Activated T-cell treated with anti-CD3 and anti-CD28 coated beads for 1 hour (primary cell): ENCODE data around the gene ZSCAN18.
"Not testable (repeated sequence)": the region's sequence is repeated elsewhere in the genome, so short reads cannot be mapped to it uniquely, and the experiment has no call there.

Experiments
- DNase-seq: peaks from one replicate; pipeline ENCODE4 v3.0.0-alpha.2; 2020; ENCODE audit warnings: low read depth

Gene ZSCAN18, protein sequence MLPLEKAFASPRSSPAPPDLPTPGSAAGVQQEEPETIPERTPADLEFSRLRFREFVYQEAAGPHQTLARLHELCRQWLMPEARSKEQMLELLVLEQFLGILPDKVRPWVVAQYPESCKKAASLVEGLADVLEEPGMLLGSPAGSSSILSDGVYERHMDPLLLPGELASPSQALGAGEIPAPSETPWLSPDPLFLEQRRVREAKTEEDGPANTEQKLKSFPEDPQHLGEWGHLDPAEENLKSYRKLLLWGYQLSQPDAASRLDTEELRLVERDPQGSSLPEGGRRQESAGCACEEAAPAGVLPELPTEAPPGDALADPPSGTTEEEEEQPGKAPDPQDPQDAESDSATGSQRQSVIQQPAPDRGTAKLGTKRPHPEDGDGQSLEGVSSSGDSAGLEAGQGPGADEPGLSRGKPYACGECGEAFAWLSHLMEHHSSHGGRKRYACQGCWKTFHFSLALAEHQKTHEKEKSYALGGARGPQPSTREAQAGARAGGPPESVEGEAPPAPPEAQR

DNA sequence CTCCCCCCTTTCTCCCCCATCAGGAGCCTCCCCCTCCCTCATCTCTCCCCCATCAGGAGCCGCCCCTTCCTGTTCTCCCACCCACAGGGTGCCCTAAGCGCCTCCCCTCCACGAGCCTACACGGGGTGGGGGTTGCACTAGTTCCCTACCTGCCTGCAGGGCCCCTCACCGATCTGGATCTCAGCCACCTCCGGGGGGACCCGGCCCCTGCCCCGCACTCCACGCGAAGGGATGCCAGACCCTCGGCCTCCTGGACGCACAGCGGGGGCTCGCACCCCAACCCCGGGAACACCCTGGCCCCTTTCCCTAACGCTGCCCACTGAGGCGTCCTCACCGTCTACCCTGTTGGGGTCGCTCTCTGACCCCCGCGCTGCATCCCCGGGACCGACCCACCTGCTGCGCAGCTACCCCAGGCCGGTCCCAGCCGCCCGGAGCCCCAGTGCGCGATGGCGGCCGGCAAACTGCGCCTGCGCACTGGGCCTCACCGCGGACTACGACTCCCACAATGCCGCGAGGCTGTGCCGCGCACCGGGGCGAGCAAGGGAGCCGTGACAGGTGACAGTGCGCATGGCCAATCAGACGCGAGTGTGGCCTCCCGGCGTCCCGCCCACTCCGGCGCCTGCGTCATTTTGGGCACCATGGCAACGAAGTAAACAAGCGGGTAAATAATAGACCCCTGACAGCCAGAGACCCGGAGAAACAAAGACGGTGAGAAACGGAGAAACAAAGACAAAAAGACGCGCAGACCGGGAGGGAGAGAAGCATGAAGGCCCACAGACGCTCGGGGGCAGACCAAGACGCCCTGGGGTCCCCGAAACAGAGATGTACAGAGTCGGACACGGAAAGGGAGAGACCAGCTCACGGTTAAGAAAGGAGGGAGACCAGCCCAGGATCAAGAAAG, at the start of gene ZSCAN18:
Gene ZSCAN18, minus strand, starts transcription at position 451 of the 901 bp plus-strand sequence. CDS start 7,964 bp downstream, outside the sequence.
- peak; percentile 93 for DNase-seq

DNA sequence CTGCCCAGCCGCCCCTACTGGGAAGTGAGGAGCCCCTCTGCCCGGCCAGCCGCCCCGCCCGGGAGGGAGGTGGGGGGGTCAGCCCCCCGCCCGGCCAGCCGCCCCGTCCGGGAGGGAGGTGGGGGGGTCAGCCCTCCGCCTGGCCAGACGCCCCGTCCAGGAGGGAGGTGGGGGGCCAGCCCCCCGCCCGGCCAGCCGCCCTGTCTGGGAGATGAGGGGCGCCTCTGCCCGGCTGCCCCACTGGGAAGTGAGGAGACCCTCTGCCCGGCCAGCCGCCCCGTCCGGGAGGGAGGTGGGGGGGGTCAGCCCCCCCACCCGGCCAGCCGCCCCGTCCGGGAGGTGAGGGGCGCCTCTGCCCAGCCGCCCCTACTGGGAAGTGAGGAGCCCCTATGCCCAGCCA, 49.4 kb upstream of the ZSCAN18 start:
- not testable (repeated sequence) for DNase-seq

DNA sequence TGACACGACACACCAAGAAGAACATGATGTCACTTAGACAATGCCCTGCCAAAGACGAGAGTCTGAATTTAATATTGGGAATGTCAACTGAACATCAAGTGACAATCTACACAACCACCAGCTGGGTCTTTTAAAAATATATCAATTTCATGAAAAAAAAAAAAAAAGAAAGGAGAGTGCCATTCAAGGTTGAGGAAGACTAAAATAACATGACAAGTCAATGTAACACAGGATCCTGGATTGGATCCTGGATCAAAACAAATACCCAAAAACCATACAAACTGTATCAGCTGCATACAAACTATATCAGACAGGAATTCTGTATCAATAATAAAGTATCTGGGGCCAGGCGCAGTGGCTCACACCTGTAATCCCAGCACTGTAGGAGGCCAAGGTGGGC, 47.8 kb upstream of the ZSCAN18 start:
- DNase-seq, result no peak

DNA sequence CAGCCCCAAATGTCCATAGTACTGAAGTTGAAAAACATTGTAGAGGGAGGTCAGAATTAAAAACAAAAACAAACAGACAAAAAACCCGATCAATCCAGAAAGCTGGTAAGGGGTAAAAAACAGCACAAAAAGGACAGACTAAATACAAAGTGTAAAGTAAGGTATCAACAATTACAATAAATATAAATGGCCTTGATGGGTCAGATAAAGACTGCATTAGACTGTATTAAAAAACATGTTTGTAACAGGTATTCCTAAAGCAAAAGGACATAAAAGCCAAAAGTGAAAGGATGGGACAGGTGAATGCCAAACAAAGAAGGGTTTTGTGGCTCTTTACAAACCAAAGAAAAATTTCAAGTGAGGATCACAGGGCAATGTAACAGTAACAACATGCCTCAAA, 36.2 kb upstream of the ZSCAN18 start:
- DNase-seq, result no peak

DNA sequence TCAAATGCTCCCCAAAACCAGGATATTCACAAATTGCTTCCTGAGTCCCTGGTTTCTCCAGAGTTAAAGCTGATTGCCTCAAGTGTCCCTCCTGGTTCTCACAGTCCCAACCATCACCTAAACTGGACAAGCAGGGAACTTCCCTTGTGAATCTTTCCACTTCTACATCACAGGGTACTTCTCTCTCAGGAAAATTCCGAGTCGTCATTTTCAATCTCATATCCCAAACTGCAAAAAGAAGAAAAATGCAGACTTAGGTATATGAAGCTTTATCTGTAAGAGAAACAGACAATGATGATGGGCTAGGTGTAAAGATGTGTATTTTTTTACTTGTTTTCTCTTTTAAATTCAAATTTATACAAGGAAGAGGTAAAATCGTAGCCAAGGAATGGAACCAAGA, 31.3 kb upstream of the ZSCAN18 start:
- no peak for DNase-seq

DNA sequence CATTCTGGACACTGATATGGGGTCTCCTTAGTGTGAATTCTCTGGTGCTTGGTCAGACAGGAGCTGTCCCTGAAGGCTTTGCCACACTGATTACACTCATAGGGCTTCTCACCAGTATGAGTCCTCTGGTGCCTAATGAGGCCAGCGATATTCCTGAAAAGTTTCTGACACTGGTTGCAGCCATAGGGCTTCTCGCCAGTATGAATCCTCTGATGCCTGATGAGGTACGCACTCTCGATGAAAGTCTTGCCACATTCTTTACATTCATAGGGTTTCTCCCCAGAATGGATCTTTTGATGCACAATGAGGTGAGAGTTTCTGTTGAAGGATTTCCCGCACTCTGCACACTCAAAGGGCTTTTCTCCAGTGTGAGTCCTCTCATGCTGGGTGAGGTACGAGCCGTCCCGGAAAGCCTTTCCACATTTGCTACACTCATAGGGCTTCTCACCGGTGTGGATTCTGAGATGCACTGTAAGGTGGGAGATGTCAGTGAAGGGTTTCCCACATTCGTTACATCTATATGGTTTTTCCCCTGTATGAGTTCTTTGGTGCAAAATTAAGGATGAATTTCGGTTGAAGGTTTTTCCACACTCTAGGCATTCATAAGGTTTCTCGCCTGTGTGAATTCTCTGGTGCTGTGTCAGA, 30.1 kb upstream of the ZSCAN18 start:
- DNase-seq, result no peak

DNA sequence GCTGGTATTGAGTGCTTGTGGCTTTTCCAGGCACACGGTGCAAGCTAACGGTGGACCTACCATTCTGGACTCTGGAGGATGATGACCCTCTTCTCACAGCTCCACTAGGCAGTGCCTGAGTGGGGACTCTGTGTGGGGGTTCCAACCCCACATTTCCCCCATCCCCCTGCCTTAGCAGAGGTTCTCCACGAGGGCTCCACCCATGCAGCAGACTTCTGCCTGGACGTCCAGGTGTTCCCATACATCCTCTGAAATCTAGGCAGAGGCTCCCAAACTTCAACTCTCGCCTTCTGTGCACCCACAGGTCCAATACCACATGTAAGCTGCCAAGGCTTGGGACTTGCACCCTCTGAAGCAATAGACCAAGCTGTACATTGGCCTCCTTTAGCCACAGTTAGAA, 25.3 kb upstream of the ZSCAN18 start:
- no peak for DNase-seq

DNA sequence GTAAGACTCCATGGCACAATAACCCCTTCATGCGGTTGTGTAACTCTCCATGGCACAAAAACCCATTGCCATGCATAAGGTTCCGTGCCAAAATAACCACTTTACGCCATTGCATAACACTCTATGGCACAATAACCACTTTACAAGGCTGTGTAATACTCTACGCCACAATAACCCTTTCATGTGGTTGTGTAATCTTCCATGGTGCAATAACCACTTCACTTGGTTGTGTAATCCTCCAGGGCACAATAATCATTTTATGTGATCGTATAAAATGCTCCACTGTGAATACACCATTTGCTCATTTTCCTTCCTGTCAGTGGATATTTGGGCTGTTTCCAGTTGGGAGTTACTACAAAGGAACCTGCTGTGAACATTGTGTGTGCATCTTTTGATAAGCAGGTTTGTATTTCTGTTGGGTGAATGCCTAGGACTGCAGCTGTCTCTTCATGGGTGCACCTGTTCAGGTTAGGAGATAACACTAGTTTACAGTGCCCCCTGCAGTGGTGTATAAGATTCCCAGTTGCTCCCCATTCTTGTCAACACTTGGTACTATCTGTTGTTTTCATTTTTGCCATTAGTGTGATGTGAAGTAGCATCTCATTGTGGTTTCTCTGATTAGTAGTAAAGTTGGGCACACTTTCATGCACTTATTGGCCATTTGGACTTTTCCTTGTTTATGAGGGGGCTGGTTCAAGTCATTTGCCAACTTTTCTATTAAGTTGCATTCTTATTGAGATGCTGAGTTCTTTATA, 21.1 kb upstream of the ZSCAN18 start:
- DNase-seq, result no peak

DNA sequence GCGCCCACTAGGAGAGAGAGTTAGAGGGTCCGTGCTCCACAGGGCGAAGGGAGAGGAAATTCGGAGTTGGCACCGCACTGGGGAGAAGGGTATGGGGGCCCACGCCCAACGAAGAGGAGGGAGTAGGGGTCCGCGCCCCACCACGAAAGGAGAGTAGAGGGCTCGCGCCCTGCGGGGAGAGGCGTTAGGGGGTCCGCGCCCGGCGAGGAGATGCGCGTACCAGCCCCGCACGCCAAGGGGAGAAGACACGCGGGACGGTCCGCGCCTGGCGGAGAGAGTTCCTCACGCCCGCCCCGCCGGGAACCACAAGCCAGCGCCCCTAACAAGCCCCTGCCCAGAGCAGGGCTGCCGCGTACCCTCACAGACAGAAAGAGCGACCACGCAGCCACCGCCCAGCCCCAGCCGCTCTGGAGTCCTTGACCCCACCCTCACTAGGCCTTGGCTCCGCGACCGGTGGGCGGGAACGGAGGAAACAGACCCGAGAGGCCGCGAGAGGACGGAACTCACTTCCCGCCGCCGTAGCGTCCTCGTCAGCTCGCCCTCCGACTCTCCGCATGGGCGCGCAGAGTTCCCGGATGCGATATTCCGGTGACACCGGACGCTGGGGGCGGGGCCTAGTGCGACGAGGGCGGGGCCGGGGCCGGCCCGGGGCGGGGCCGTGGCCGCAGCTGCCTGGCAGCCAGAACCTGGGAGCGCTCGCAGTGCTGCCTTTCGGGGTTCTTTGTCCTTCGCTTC, 20.0 kb upstream of the ZSCAN18 start:
- no peak for DNase-seq

DNA sequence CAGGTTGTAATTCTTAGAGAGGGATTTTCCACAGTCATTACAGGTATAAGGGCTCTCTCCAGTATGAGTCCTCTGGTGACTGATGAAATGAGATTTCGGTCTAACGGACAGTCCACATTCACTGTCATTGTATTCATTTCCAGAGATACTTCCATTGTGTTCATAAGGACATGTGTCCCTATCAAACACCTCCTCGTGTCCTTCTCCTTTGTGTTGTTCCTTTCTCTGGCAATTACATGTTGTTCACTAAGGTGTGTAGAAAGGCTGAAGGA, 10.5 kb upstream of the ZSCAN18 start:
- DNase-seq, result no peak

DNA sequence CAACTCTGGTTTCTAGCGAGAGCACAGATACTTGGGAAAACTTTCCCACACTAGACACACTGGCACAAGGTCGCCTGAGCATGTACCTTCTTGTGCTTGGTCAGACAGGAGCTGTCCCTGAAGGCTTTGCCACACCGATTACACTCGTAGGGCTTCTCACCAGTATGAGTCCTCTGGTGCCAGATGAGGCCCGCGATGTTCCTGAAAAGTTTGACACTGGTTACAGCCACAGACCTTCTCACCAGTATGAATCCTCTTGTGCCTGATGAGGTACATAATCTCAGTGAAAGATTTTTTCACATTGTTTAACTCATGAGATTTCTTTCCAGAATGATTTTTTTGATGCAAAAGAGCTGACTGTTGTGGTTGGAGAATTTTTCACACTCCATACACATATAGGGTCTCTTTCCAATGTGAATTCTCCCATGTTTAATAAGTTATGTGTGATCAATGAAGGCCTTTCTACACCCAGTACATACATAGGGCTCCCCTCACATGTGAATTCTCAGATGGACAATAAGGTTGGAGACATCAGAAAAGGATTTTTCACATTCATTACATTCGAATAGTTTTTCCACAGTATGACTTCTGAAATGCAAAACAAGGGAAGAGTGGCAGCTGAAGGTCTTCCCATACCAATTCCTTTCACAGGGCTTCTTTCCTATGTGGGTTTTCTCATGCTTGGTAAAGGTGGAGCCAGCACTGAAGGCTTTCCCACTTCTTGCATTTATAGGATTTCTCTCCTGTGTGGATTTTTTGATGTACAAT, 9.9 kb upstream of the ZSCAN18 start:
- no peak for DNase-seq

DNA sequence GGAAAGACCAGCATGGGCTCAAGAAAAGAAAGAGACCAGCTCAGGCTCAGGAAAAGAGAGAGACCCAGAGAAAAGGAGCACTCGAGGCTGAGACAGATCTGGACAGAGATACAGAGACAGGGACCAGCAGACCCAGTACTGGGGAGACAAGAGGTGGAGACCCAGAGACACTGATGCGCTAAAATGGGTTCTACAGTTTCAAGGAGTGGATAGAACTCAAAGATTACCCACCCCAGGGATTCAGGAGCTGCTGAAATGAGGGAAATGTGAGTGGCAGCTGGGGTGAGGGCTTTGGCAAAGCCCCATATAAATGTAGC, 609 bp upstream of the ZSCAN18 start:
- no peak for DNase-seq

DNA sequence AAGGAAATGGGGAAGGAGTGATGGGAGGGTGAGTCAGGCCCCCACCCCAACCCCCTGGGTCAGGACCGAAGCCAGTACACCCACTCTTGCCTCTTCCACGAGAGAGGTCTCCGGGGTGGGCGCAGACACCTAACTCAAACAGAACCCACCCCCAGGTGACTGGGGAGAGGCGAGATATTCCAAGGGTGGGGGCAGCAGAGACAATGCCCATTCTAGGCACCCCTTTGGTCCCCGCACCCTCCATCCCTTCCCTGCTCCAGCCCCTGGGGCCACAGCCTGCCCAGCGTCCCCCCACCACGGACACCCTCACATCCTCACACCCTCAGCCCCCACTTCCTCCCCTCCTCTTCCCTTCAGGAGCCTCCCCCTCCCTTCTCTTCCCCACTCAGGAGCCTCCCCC, 682 bp downstream of the ZSCAN18 start:
- no peak for DNase-seq

DNA sequence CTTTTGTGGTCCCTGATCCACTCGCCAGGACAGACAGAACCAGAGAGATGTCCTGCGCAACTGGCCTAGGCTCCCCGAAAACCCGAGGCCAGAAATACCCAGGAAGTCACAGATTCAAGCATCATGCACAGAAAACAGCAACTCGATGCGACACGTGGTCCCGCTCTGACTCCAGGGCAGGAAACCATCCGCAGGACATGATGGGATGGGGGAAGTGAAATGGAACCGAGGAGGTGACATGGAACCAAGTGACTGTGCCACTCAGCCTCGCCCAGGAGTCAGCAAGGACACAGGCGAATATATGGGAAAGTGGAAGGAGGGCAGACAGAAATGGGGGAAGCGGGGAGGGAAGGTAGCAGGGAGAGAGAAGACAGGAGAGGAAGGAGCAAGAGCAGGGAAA, 1.1 kb downstream of the ZSCAN18 start:
- DNase-seq, result no peak

DNA sequence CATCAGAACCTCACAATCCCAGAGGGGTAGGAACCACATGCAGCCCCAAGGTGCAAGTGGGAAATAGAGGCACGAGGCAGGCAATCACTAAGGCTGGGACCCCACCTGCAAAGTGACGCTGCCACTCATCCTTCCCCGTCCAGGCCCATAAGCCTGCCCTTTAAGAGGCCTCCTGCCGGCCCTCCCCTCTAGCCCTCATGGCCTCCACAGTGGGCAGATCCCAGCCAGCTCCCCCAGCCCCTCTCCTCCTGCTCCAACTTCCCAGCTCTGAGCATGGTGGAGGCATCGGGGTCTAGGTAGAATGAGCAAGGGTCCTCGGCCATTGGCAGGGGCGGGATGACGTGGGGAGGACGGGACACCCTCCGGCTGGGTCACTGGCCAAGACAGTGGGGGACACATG, 2.7 kb downstream of the ZSCAN18 start:
- no peak for DNase-seq

DNA sequence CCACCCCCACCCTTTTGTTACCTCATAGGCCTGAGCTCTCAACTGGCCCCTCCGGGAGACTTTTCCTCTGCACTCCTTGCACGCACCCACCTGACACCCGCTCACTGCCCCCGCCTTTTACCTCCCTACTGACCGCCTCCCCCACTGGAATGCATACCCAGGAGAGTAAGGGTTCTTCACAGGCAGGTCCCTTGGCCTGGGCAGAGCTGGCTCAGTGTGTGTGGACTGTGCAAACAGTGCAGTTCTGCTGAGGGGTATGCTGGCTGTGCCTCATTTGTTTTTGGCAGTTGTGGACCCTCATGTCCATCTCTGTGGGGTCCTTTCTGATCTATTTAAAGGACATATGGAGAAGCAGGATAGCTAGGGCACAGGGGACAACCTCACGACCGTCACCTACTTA, 5.0 kb downstream of the ZSCAN18 start:
- no peak for DNase-seq

DNA sequence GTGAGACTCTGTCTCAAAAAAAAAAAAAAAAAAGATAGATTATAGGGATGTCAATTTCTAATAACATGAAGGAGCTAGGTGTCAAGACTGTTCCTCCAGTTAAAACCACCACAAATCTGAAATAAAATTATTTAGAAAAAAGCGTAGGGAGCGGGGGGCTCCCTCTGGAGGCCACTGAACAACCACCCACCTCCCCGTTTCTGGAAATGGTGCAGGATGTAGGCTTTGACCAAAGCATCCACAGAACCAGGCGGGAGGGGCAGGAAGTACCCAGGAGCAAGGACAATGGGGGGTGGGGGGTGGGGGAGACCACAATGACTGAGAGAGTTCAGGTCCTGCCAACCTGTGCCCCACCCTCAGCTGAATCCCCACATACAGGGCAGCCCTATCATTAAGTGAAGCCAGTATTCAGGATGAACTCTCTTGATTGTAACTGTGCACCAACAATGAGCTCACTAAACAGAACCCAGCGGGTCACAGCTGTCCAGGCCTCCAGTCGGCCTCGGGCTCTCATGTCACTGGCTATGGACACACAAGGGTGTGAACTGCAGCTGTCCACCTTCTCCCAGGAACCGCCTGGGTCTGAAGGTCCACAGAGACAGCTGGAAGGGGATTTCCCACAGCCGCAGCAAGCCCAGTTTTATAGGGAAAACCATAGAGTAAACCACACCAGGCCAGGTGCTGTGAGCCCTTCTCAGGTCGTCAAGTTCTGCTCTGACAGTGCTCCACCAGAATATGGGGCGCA, 6.6 kb downstream of the ZSCAN18 start:
- no peak for DNase-seq

DNA sequence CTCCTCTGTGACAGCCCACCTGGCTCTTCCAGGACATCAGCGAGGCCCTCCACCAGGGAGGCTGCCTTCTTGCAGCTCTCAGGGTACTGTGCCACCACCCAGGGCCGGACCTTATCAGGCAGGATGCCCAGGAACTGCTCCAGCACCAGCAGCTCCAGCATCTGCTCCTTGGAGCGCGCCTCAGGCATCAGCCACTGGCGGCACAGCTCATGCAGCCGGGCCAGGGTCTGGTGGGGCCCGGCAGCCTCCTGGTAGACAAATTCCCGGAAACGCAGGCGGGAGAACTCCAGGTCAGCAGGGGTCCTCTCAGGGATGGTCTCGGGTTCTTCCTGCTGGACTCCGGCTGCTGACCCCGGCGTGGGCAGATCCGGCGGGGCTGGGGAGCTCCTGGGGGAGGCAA, 8.2 kb downstream of the ZSCAN18 start:
- no peak for DNase-seq

DNA sequence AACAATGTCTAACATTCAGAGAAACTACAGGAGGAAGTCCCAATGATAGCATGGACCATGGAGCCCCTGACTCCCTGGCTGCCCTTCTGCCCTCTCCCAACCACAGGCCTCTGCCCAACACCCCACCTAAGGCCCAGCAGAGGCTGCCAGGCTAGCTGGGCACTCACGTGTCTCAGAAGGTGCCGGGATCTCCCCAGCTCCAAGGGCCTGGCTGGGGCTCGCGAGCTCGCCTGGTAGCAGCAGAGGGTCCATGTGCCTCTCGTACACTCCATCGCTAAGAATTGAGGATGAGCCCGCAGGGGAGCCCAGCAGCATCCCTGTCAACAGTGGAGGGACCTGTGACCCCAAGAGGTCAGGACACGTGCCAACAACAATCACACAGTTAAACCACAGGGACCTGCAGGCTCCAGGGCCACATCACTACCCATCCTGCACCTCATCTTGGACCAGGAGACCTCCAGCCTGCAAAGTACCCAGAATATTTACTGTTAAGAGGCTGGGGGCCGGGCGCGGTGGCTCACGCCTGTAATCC, 9.4 kb downstream of the ZSCAN18 start:
- DNase-seq, result no peak
